ES-I3 (cell line): ENCODE measurements around the gene CFAP57.

ENCODE experiments used
- H3K36me3 ChIP-seq: 2 replicates; pipeline ENCODE4 v1.6.1; 2013; ENCODE audit warnings: mild to moderate bottlenecking, low read length, control low read depth, moderate library complexity; ENCODE audit not compliant: insufficient read depth
- H3K4me1 ChIP-seq: 2 replicates; pipeline ENCODE4 v1.6.1; 2013; ENCODE audit warnings: mild to moderate bottlenecking, control low read depth, low read length; ENCODE audit not compliant: insufficient read depth
- H3K9ac ChIP-seq: 2 replicates; pipeline ENCODE4 v1.6.1; 2013; ENCODE audit warnings: low read depth, mild to moderate bottlenecking, low read length, moderate library complexity
- H3K9me3 ChIP-seq: 2 replicates; pipeline ENCODE4 v1.6.1; 2013; ENCODE audit warnings: mild to moderate bottlenecking, low read length, moderate library complexity; ENCODE audit not compliant: control insufficient read depth, insufficient read depth

CFAP57 gene

GRCh38 chr1:43225168-43225567 lies 53.0 kb downstream of the CFAP57 start:
- H3K4me1 ChIP-seq: peaks cover 11% of the 10 kb centered on the region
- H3K36me3 ChIP-seq: no peaks in the 10 kb centered on the region
- no peaks in the 10 kb centered on the region for H3K9me3 ChIP-seq
- no peak overlapping the region for H3K9ac ChIP-seq

- Histone ChIP-seq H3K9ac (no peak overlapping the region), H3K4me1 (peaks cover 21% of the 10 kb centered on the region), H3K36me3 (no peaks in the 10 kb centered on the region), H3K9me3 (no peaks in the 10 kb centered on the region)
Measured at GRCh38 chr1:43227143-43227764, 55.1 kb downstream of the CFAP57 start.

GRCh38 chr1:43229826-43230780 lies 58.0 kb downstream of the CFAP57 start:
- Histone ChIP-seq H3K9ac (no peak overlapping the region), H3K9me3 (no peaks in the 10 kb centered on the region), H3K4me1 (peaks cover 26% of the 10 kb centered on the region)

GRCh38 chr1:43232074-43232473 lies 59.9 kb downstream of the CFAP57 start:
- no peaks in the 10 kb centered on the region for H3K9me3 ChIP-seq
- H3K36me3 ChIP-seq: no peaks in the 10 kb centered on the region
- peaks cover 24% of the 10 kb centered on the region for H3K4me1 ChIP-seq
- H3K9ac ChIP-seq: no peak overlapping the region

More at GRCh38 chr1:43229826-43230780, 58.0 kb downstream of the CFAP57 start:
- no peaks in the 10 kb centered on the region for H3K36me3 ChIP-seq

- Histone ChIP-seq H3K9ac (no peak overlapping the region), H3K36me3 (no peaks in the 10 kb centered on the region), H3K4me1 (peaks cover 22% of the 10 kb centered on the region), H3K9me3 (no peaks in the 10 kb centered on the region)
Measured at GRCh38 chr1:43232482-43232881, 60.4 kb downstream of the CFAP57 start.

GRCh38 chr1:43233631-43234030 lies 61.5 kb downstream of the CFAP57 start:
- Histone ChIP-seq H3K36me3 (no peaks in the 10 kb centered on the region), H3K4me1 (peaks cover 17% of the 10 kb centered on the region), H3K9me3 (no peaks in the 10 kb centered on the region), H3K9ac (no peak overlapping the region)

- Histone ChIP-seq H3K9ac (no peak overlapping the region), H3K9me3 (no peaks in the 10 kb centered on the region), H3K4me1 (peaks cover 17% of the 10 kb centered on the region), H3K36me3 (no peaks in the 10 kb centered on the region)
Measured at GRCh38 chr1:43234267-43234666, 62.1 kb downstream of the CFAP57 start.

GRCh38 chr1:43235040-43235439 lies 62.9 kb downstream of the CFAP57 start:
- Histone ChIP-seq H3K4me1 (peaks cover 16% of the 10 kb centered on the region), H3K36me3 (no peaks in the 10 kb centered on the region), H3K9me3 (no peaks in the 10 kb centered on the region), H3K9ac (no peak overlapping the region)

- peaks cover 11% of the 10 kb centered on the region for H3K4me1 ChIP-seq
- H3K9me3 ChIP-seq: no peaks in the 10 kb centered on the region
- H3K9ac ChIP-seq: no peak overlapping the region
- no peaks in the 10 kb centered on the region for H3K36me3 ChIP-seq
Measured at GRCh38 chr1:43235451-43236121, 63.5 kb downstream of the CFAP57 start.

- Histone ChIP-seq H3K9me3 (no peaks in the 10 kb centered on the region; the same call in 1 of the 2 replicates), H3K36me3 (no peaks in the 10 kb centered on the region)
Measured at GRCh38 chr1:43237121-43237520, 65.0 kb downstream of the CFAP57 start.

GRCh38 chr1:43238085-43238484 lies 66.0 kb downstream of the CFAP57 start:
- H3K9ac ChIP-seq: no peak overlapping the region
- H3K4me1 ChIP-seq: peaks cover 3% of the 10 kb centered on the region; the same call in 1 of the 2 replicates
- H3K36me3 ChIP-seq: no peaks in the 10 kb centered on the region
- no peaks in the 10 kb centered on the region; the same call in 1 of the 2 replicates for H3K9me3 ChIP-seq

More at GRCh38 chr1:43237121-43237520, 65.0 kb downstream of the CFAP57 start:
- H3K9ac ChIP-seq: no peak overlapping the region
- peaks cover 8% of the 10 kb centered on the region for H3K4me1 ChIP-seq

GRCh38 chr1:43238991-43239469 lies 66.9 kb downstream of the CFAP57 start:
- peaks cover 3% of the 10 kb centered on the region; the same call in 1 of the 2 replicates for H3K4me1 ChIP-seq
- H3K9ac ChIP-seq: no peak overlapping the region
- H3K36me3 ChIP-seq: no peaks in the 10 kb centered on the region
- no peaks in the 10 kb centered on the region; the same call in 1 of the 2 replicates for H3K9me3 ChIP-seq

GRCh38 chr1:43239484-43239883 lies 67.4 kb downstream of the CFAP57 start:
- H3K9ac ChIP-seq: no peak overlapping the region
- H3K9me3 ChIP-seq: no peaks in the 10 kb centered on the region; the same call in 1 of the 2 replicates
- H3K36me3 ChIP-seq: no peaks in the 10 kb centered on the region
- H3K4me1 ChIP-seq: peaks cover 3% of the 10 kb centered on the region; the same call in 1 of the 2 replicates

GRCh38 chr1:43241413-43241836 lies 69.3 kb downstream of the CFAP57 start:
- Histone ChIP-seq H3K4me1 (peaks cover 3% of the 10 kb centered on the region; the same call in 1 of the 2 replicates), H3K9ac (no peak overlapping the region), H3K9me3 (peaks cover 2% of the 10 kb centered on the region; the same call in 1 of the 2 replicates), H3K36me3 (no peaks in the 10 kb centered on the region)
